ENCODE results near the gene SNCB.

SNCB gene

GRCh38 chr5:176575488-176576422 is 54.6 kb downstream of the SNCB start:
- no peak for DNase-seq (ENCODE audit: low read depth in 3 of 3)

DNA sequence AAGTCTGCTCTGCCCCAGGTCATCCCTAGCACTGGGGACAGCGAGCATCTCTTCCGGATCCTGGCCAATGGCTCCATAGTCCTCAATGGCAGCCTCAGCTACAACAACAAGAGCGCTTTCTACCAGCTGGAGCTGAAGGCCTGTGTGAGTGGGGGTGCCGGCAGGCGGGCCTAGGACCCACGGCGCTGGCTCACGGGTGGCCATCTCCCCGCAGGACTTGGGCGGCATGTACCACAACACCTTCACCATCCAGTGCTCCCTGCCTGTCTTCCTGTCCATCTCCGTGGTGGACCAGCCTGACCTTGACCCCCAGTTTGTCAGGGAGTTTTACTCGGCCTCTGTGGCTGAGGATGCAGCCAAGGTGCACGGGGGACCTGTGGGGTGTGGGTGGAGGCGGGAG is 55.3 kb downstream of the SNCB start:
- no peak for DNase-seq (ENCODE audit: low read depth in 3 of 3)

GRCh38 chr5:176574297-176574591 is 56.1 kb downstream of the SNCB start:
- no peak for DNase-seq (ENCODE audit: low read depth in 3 of 3)

GRCh38 chr5:176573564-176574296 is 56.6 kb downstream of the SNCB start:
- peak; percentile 63 to 76 (median 67) for DNase-seq (ENCODE audit: low read depth in 3 of 3)
